Activated naive CD4-positive, alpha-beta T cell (primary cell): Measurements from ENCODE around the gene SPN.
"Not testable (repeated sequence)": the region's sequence is repeated elsewhere in the genome, so short reads cannot be mapped to it uniquely, and the experiment has no call there.

Source experiments
- DNase-seq, 4 experiments: peaks; one replicate each; lab custom pipeline; 2025; lab: John Stamatoyannopoulos, UW

The SPN gene

DNA sequence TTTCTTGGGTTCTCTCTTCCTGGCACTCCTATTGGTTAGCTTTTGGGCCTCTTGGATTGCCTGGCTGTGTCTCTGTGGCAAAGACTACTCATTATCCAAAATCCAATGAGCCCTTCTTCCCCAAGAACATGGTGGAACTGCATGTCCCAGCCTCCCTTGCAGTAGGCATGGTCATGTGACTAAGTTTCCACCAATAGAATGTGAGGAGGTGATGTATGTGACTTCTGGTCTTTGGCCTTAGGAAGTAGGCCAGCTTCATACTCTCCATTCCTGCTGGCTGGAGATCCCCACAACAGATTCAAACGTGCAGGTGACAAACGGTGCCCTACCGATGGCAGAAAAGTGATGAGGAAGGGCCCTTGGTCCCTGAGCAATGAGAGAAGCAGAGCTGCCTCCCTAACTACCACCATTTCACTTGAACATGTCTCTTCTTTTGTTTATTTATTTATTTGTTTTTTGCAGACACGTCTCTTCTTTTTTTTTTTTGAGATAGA is 17.3 kb upstream of the SPN start:
- DNase-seq: no peak

GRCh38 chr16:29646947-29647346 is 16.1 kb upstream of the SPN start:
- DNase-seq: no peak

GRCh38 chr16:29649588-29650494 is 13.2 kb upstream of the SPN start:
- DNase-seq: no peak

DNA sequence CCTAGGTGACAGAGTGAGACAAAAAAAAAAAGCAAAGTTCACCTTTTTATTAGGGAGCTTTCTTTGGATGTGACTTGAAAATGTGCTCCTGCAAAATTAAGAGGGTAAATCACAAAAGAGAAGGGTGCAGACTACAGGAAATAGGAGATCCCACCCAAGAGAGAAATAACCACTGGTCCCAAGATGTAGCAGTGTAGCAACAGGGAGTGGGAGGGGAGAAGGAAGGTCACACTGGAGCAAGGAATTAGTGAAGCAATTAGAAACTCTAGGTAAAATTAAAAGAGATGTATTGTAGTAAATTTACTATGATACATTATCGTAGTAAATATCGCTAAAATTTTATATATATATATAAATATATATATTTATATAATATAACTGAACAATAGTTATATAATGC is 12.3 kb upstream of the SPN start:
- no peak for DNase-seq

- DNase-seq: no peak
These were observed 11.2 kb upstream of the SPN start for GRCh38 chr16:29651774-29652349.

GRCh38 chr16:29653471-29653870 is 9.6 kb upstream of the SPN start:
- no peak for DNase-seq

DNA sequence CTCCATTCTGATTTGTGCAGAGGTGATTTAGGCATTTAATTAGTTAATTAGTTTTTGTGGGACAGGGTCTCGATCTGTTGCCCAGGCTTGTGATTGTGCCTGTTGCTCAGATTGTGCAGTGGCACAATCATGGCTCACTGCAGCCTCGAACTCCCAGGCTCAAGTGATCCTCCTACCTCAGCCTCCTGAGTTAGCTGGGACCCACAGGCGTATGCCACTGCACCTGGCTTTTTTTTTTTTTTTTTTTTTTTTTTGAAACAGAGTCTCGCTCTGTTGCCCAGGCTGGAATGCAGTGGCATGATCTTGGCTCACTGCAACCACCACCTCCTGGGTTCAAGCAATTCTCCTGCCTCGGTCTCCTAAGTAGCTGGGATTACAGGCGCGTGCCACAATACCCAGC is 9.2 kb upstream of the SPN start:
- not testable (repeated sequence) for DNase-seq

DNA sequence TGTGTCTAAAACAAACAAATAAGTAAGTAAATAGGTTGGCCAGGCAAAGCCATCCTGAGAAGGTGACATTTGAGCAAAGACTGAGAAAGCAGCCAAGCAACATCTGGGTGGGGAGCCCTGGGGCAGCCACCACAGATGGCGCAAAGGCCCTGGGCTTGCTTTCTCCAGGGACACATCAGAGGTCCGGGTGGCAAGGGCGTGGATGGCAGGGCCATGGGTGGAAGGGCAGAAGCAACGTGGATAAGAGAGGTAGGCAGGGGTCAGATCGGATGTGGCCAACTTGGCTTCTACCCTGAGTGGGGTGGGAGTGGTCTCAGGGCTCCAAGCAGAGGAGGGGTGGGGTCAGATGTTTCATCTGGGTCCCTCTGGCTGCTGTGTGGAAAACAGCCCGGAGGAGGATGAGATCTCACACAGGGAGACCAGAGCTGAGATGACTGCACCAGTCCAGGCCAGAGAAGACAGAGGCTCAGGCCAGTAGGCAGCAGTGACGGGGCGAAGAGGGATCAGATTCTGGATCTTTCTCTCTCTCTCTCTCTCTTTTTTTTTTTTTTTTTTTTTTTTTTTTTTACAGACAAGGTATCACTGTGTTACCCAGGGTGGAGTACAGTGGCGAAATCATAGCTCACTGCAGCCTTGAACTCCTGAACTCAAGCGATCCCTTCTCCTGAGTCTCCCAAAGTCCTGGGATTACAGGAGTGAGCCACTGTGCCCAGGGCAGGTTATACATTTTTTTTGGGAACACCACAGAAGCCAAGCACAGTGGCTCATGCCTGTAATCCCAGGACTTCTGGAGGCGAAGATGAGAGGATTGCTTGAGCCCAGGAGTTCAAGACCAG is 6.1 kb upstream of the SPN start:
- no peak for DNase-seq

DNA sequence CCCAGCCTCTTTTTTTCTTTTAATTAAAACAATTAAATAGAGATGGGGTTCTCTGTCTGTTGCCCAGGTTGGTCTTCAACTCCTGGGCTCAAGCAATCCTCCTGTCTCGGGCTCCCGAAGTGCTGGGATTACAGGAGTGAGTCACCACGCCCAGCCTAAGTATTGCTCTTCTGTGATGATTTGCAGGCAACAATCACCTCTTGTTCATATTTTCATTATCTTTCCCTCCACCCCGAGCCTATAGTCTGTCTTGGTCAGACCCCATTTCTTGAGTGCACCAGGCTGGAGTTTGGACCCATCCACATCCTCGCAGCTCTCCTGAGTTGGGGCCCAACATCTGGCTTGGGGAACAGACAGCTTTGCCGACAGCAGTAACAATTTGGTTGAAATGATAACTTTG is 4.3 kb upstream of the SPN start:
- DNase-seq: no peak

- no peak for DNase-seq
These were observed 883 bp upstream of the SPN start for GRCh38 chr16:29662000-29662728.

GRCh38 chr16:29662729-29663015 is 375 bp upstream of the SPN start:
- peak in 1 of 4 experiments; percentile 22 for DNase-seq

GRCh38 chr16:29663807-29664090 is 702 bp downstream of the SPN start:
- no peak for DNase-seq

- peak in 2 of 4 experiments; percentile 8 to 29 for DNase-seq
These were observed 1.3 kb downstream of the SPN start for GRCh38 chr16:29664091-29664921.

GRCh38 chr16:29665294-29666077 is 2.4 kb downstream of the SPN start:
- peak in 1 of 4 experiments; percentile 23 for DNase-seq

DNA sequence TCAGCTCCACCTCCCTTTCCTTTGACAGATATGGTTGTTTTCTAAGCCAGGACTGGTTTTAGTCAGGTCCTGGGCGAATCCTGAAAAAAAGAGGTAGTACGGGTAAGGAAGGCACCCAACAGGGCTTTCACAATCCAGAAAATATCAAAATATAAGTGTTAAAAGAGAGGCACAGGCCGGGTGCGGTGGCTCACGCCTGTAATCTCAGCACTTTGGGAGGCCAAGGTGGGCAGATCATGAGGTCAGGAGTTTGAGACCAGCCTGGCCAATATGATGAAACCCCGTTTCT is 4.2 kb downstream of the SPN start:
- DNase-seq: not testable (repeated sequence)

- DNase-seq: no peak
These were observed 4.7 kb downstream of the SPN start for GRCh38 chr16:29667755-29668154.

GRCh38 chr16:29668267-29668666 is 5.2 kb downstream of the SPN start:
- no peak for DNase-seq

- DNase-seq: no peak
These were observed 10.5 kb downstream of the SPN start for GRCh38 chr16:29673501-29673900.

DNA sequence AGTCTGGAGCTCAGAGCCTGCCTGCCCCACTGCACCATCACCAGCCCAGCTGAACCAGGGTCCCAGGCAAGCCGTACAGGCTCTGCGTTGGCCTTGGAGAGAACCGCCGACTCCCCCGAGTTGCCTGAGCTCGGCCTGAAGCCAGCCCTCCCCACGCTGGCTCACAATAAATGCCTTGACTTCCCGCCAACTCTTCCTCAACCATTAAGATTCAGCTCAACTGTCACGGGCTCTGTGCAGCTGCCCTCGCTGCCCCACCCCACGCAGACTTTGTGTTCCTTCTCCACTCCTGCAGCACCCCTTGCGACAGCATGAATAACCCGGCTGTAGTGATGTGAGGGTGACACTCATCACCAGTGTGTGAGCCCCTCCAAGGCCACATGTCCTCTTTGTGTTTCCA is 11.1 kb downstream of the SPN start:
- no peak for DNase-seq

GRCh38 chr16:29675811-29676643 is 13.0 kb downstream of the SPN start:
- no peak for DNase-seq
